ENCODE measurements around the gene CHRNA7.

CHRNA7 gene

GRCh38 chr15:32089851-32090359 is 59.6 kb downstream of the CHRNA7 start:
- no peak for DNase-seq

- DNase-seq, result no peak
These were observed 61.4 kb downstream of the CHRNA7 start for GRCh38 chr15:32091505-32092380.

GRCh38 chr15:32096213-32096612 is 65.9 kb downstream of the CHRNA7 start:
- no peak for DNase-seq

GRCh38 chr15:32096916-32097617 is 66.8 kb downstream of the CHRNA7 start:
- no peak for DNase-seq

- DNase-seq, result no peak
These were observed 67.7 kb downstream of the CHRNA7 start for GRCh38 chr15:32098033-32098432.

- no peak for DNase-seq
These were observed 68.9 kb downstream of the CHRNA7 start for GRCh38 chr15:32099097-32099785.

- DNase-seq, result no peak
These were observed 69.8 kb downstream of the CHRNA7 start for GRCh38 chr15:32099956-32100684.

- no peak for DNase-seq
These were observed 74.0 kb downstream of the CHRNA7 start for GRCh38 chr15:32104061-32104995.

GRCh38 chr15:32105258-32106241 is 75.2 kb downstream of the CHRNA7 start:
- no peak for DNase-seq

- DNase-seq, result no peak
These were observed 76.4 kb downstream of the CHRNA7 start for GRCh38 chr15:32106401-32107381.

- no peak for DNase-seq
These were observed 77.3 kb downstream of the CHRNA7 start for GRCh38 chr15:32107477-32108080.

GRCh38 chr15:32108661-32109060 is 78.3 kb downstream of the CHRNA7 start:
- no peak for DNase-seq

- DNase-seq, result no peak
These were observed 81.8 kb downstream of the CHRNA7 start for GRCh38 chr15:32112101-32112500.

GRCh38 chr15:32113224-32113623 is 82.9 kb downstream of the CHRNA7 start:
- DNase-seq, result no peak

- no peak for DNase-seq
These were observed 86.8 kb downstream of the CHRNA7 start for GRCh38 chr15:32117122-32117521.

GRCh38 chr15:32119286-32119685 is 89.0 kb downstream of the CHRNA7 start:
- DNase-seq, result no peak

GRCh38 chr15:32119694-32120330 is 89.5 kb downstream of the CHRNA7 start:
- no peak for DNase-seq
